Measurements from ENCODE around the gene NUMA1. TPM values are rescaled to one million over a fixed set of nuclear protein-coding genes. Genes with fewer than 3 reads are reported as not detected.

Gene NUMA1
- total and polyA plus RNA-seq, 9 of the 15 experiments (the other 6 are each of a cell fraction or from before 2014, with no cell fraction given) = 4.1 to 104 (median 51.2) TPM

- no peak overlapping the region for H3K9ac ChIP-seq (ENCODE audit: insufficient read depth in 1 of 2, low read depth in 2 of 2, low read length in 2 of 2)
- TSS peak; percentile 13 for BruUV-seq (replicated peaks)
- no peak overlapping the region for H2AFZ ChIP-seq (ENCODE audit: low read depth, low read length)
- DNase-seq (ENCODE audit: extremely low read depth in 1 of 4, low spot score in 3 of 4) = no peak
- FAIRE-seq = no peak
- peaks cover 52% of the 10 kb centered on the region for H3K36me3 ChIP-seq (ENCODE audit: control insufficient read depth, insufficient read depth, low read length)
- no peaks in the 10 kb centered on the region for H3K9me3 ChIP-seq (replicated peaks; ENCODE audit: control insufficient read depth, insufficient read depth, low read depth, low read length)
- no peaks in the 10 kb centered on the region for H3K27me3 ChIP-seq (ENCODE audit: control insufficient read depth in 2 of 2, insufficient read depth in 2 of 2, low read length in 2 of 2)
- no peaks in the 10 kb centered on the region for H3K4me1 ChIP-seq (replicated peaks in 1 of 2; ENCODE audit: control insufficient read depth in 2 of 2, insufficient read depth in 2 of 2, low read length in 2 of 2)
- no peaks in the 10 kb centered on the region; the same call in 2 of the 3 replicates for H3K79me2 ChIP-seq (ENCODE audit: control insufficient read depth, insufficient read depth, low read length)
- H3K4me2 ChIP-seq (ENCODE audit: insufficient read depth, low read length) = no peak overlapping the region
- no peaks in the 10 kb centered on the region for H4K20me1 ChIP-seq (replicated peaks; ENCODE audit: control insufficient read depth, insufficient read depth, low read length)
- H3K27ac ChIP-seq (ENCODE audit: extremely low read depth, low read depth, low read length) = no peak overlapping the region
- intact Hi-C loops (cut with micrococcal nuclease) = no loop called here
- 90% methylated on average over 2 of the region's 2 CpGs for WGBS (ENCODE audit: insufficient coverage, low coverage, missing lambda C conversion rate)
- no peak for ATAC-seq
- no peak overlapping the region for H3K4me3 ChIP-seq
- in situ Hi-C loops (cut with MboI) = no loop called here
- POLR2A ChIA-PET = no interaction called here
- TF ChIP-seq ZNF316 (IDR thresholded peaks at IDR 0.05) (peak; percentile 97), MAFK (IDR thresholded peaks at IDR 0.05; ENCODE audit: low read length) (peak; percentile 99), MAFF (IDR thresholded peaks at IDR 0.05; ENCODE audit: low read length) (peak; percentile 99), ZNF57 (CRISPR knock-in tag; IDR thresholded peaks at IDR 0.05) (no peak), MBD2 (IDR thresholded peaks at IDR 0.05; ENCODE audit: borderline replicate concordance, low read depth) (no peak), MAFG (tag; conservative IDR thresholded peaks at IDR 0.05) (peak; percentile 93), FOXA1 (IDR thresholded peaks at IDR 0.05; ENCODE audit: borderline replicate concordance) (no peak), C11orf30 (IDR thresholded peaks at IDR 0.05; ENCODE audit: low read depth) (peak; percentile 96), CBX3 (IDR thresholded peaks at IDR 0.05; ENCODE audit: borderline replicate concordance in 1 of 2, low read length in 2 of 2) (no peak)
- CTCF ChIA-PET (ENCODE audit: low intra/inter-chr PET ratio) = no interaction called here
- H3K9me1 ChIP-seq (ENCODE audit: control insufficient read depth, insufficient read depth, low read length) = peaks cover 3% of the 10 kb centered on the region
These were observed 108.7 kb downstream of the NUMA1 start for GRCh38 chr11:71971680-71972079.

All from K562 (cell line).